ENCODE results near the gene ARHGEF19.
A peak's percentile ranks its signal among the peaks of the same experiment; 100 is the strongest.

Gene ARHGEF19

DNA sequence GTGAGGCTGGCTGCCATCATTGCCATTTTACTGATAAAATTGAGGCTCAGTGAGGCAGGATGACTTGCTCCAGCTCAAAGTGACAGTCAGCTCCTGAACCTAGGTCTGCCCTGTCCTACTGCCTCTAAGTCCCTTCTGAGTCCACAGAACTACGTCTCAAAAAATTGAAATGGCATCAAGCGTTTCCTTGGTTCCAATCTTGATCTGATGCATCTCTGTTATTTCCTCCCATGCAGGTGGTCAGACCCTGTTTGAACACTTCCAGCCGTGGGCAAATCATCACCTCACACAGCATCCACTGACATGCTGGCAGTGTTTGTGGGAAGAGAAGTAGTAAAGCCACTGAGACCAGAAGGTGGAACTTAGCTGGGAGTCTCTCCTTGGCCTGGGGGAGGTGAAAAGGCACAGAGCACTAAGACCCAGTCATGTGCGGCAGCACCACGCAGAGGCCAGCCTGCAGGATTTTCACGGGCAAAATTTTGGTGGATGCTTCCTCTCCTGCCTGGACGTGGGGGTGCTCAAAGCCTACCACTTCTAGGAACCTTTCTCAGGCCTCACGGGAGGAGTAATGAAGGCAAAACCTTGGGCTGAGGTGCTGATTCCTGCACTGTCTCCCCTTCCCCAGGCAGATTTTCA is 32.3 kb upstream of the ARHGEF19 start:
- Histone ChIP-seq H3K36me3 (ENCODE audit: control insufficient read depth, insufficient read depth, low read length) (no peaks in the 10 kb centered on the region), H3K27me3 (replicated peaks; ENCODE audit: control insufficient read depth, insufficient read depth, low read length, poor library complexity, severe bottlenecking) (no peaks in the 10 kb centered on the region), H3K4me1 (ENCODE audit: control insufficient read depth, insufficient read depth, low read length, poor library complexity, severe bottlenecking) (no peaks in the 10 kb centered on the region), H3K4me3 (ENCODE audit: insufficient read depth, low read depth, low read length, poor library complexity, severe bottlenecking) (no peak overlapping the region), H3K27ac (ENCODE audit: insufficient read depth, low read length, poor library complexity, severe bottlenecking) (no peak overlapping the region), H3K9me3 (ENCODE audit: control insufficient read depth, low read length) (no peaks in the 10 kb centered on the region)
- no peak for DNase-seq

DNA sequence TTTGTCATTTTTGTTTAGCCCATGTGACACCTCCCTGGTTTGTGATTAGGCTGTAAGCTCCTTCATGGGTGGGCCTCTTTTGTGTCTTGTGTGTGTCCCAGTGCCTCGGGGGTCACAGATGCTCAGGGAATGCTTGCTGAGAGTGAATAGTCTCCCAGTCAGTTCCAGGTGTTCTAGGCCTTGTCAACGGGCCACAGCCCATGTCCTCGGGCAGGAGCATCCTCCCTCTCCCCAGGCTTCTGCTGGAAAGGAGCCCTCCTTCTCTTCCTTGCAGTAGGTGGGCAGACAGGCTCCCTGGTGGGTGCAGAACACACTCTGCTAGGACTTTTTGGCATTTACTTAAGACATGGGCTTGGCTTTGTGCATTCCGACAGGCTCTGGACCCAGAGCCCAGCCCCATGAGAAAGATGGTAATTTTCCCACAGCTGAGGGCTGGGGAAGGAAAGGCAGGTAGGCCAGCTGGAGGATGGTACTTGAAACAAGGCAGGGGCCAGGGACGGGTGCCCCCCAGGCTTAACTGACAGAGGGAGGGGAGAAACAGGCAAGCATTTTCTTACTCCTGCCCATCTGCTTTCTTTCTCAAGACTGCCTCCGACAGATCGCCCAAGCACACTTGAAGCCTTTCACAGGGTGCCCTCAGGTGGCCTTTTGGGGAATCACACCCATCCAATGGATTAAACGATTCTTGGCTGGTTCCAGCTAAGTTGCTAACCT is 31.6 kb upstream of the ARHGEF19 start:
- no peaks in the 10 kb centered on the region for H3K9me3 ChIP-seq (ENCODE audit: control insufficient read depth, low read length)
- H3K27ac ChIP-seq (ENCODE audit: insufficient read depth, low read length, poor library complexity, severe bottlenecking) = no peak overlapping the region
- H3K4me3 ChIP-seq (ENCODE audit: insufficient read depth, low read depth, low read length, poor library complexity, severe bottlenecking) = no peak overlapping the region
- H3K36me3 ChIP-seq (ENCODE audit: control insufficient read depth, insufficient read depth, low read length) = no peaks in the 10 kb centered on the region
- peak; percentile 41 to 61 (median 50) for DNase-seq
- no peaks in the 10 kb centered on the region for H3K27me3 ChIP-seq (replicated peaks; ENCODE audit: control insufficient read depth, insufficient read depth, low read length, poor library complexity, severe bottlenecking)
- H3K4me1 ChIP-seq (ENCODE audit: control insufficient read depth, insufficient read depth, low read length, poor library complexity, severe bottlenecking) = no peaks in the 10 kb centered on the region

- H3K9me3 ChIP-seq (ENCODE audit: control insufficient read depth, low read length) = no peaks in the 10 kb centered on the region
- H3K4me1 ChIP-seq (ENCODE audit: control insufficient read depth, insufficient read depth, low read length, poor library complexity, severe bottlenecking) = no peaks in the 10 kb centered on the region
- H3K27me3 ChIP-seq (replicated peaks; ENCODE audit: control insufficient read depth, insufficient read depth, low read length, poor library complexity, severe bottlenecking) = no peaks in the 10 kb centered on the region
- H3K27ac ChIP-seq (ENCODE audit: insufficient read depth, low read length, poor library complexity, severe bottlenecking) = no peak overlapping the region
- H3K4me3 ChIP-seq (ENCODE audit: insufficient read depth, low read depth, low read length, poor library complexity, severe bottlenecking) = no peak overlapping the region
- no peaks in the 10 kb centered on the region for H3K36me3 ChIP-seq (ENCODE audit: control insufficient read depth, insufficient read depth, low read length)
- no peak for DNase-seq
These were observed 30.8 kb upstream of the ARHGEF19 start for GRCh38 chr1:16243215-16243610.

GRCh38 chr1:16242556-16243214 is 30.2 kb upstream of the ARHGEF19 start:
- Histone ChIP-seq H3K9me3 (ENCODE audit: control insufficient read depth, low read length) (no peaks in the 10 kb centered on the region), H3K27me3 (replicated peaks; ENCODE audit: control insufficient read depth, insufficient read depth, low read length, poor library complexity, severe bottlenecking) (no peaks in the 10 kb centered on the region), H3K4me1 (ENCODE audit: control insufficient read depth, insufficient read depth, low read length, poor library complexity, severe bottlenecking) (peaks cover 3% of the 10 kb centered on the region), H3K27ac (ENCODE audit: insufficient read depth, low read length, poor library complexity, severe bottlenecking) (no peak overlapping the region), H3K36me3 (ENCODE audit: control insufficient read depth, insufficient read depth, low read length) (no peaks in the 10 kb centered on the region), H3K4me3 (ENCODE audit: insufficient read depth, low read depth, low read length, poor library complexity, severe bottlenecking) (no peak overlapping the region)
- DNase-seq = no peak

- no peak for DNase-seq
- peaks cover 15% of the 10 kb centered on the region for H3K4me1 ChIP-seq (ENCODE audit: control insufficient read depth, insufficient read depth, low read length, poor library complexity, severe bottlenecking)
- no peaks in the 10 kb centered on the region for H3K36me3 ChIP-seq (ENCODE audit: control insufficient read depth, insufficient read depth, low read length)
- H3K27me3 ChIP-seq (replicated peaks; ENCODE audit: control insufficient read depth, insufficient read depth, low read length, poor library complexity, severe bottlenecking) = no peaks in the 10 kb centered on the region
- H3K9me3 ChIP-seq (ENCODE audit: control insufficient read depth, low read length) = no peaks in the 10 kb centered on the region
- no peak overlapping the region for H3K27ac ChIP-seq (ENCODE audit: insufficient read depth, low read length, poor library complexity, severe bottlenecking)
- no peak overlapping the region for H3K4me3 ChIP-seq (ENCODE audit: insufficient read depth, low read depth, low read length, poor library complexity, severe bottlenecking)
These were observed 28.8 kb upstream of the ARHGEF19 start for GRCh38 chr1:16241221-16241708.

DNA sequence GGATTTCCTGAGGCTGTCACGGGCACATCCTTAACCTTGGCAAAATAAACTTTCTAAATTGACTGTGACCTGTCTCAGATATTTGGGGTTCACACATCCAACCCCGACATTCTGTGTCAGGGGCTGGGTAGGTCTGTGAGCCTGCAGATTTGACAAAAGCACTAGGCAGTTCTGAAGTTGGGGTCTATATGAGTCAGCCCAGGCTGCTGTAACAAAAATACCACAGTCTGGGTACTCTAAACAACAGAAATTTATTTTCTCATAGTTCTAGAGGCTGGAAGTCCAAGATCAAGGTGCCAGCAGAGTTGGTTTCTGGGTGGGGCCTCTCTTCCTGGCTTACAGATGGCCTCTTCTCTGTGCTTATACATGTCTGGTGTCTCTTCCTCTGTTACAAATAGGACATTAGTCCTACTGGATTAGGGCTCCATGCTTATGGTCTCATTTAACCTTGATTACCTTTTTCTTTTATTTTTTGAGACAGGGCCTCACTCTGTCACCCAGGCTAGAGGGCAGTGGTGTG is 27.6 kb upstream of the ARHGEF19 start:
- H3K36me3 ChIP-seq (ENCODE audit: control insufficient read depth, insufficient read depth, low read length) = no peaks in the 10 kb centered on the region
- peaks cover 19% of the 10 kb centered on the region for H3K4me1 ChIP-seq (ENCODE audit: control insufficient read depth, insufficient read depth, low read length, poor library complexity, severe bottlenecking)
- H3K27ac ChIP-seq (ENCODE audit: insufficient read depth, low read length, poor library complexity, severe bottlenecking) = no peak overlapping the region
- H3K4me3 ChIP-seq (ENCODE audit: insufficient read depth, low read depth, low read length, poor library complexity, severe bottlenecking) = no peak overlapping the region
- no peaks in the 10 kb centered on the region for H3K27me3 ChIP-seq (replicated peaks; ENCODE audit: control insufficient read depth, insufficient read depth, low read length, poor library complexity, severe bottlenecking)
- no peak for DNase-seq
- H3K9me3 ChIP-seq (ENCODE audit: control insufficient read depth, low read length) = no peaks in the 10 kb centered on the region

DNA sequence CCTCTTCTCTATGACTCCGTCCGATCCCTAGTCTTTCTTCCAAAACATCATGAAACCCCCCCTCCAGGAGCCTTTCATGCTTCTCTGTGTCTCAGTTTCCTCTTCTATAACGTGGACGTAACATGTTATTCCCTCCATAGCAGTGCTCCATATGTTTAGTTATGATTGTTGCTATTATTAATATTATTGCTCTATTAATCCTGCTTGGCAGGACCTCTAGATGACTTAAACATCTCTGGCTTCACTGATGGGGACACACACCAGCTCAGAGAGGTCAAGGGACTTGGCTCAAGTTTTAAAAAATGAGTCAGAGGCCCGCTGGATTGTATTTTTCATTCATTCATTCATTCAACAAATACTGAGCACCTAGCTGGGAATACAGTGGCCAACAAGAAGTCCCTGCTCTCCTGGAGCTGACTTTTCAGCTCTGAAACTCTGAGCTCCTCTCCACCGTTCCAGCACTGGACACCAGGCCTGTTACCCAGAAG is 24.9 kb upstream of the ARHGEF19 start:
- Histone ChIP-seq H3K4me3 (ENCODE audit: insufficient read depth, low read depth, low read length, poor library complexity, severe bottlenecking) (peak overlapping the region; percentile 86), H3K27me3 (replicated peaks; ENCODE audit: control insufficient read depth, insufficient read depth, low read length, poor library complexity, severe bottlenecking) (no peaks in the 10 kb centered on the region), H3K36me3 (ENCODE audit: control insufficient read depth, insufficient read depth, low read length) (no peaks in the 10 kb centered on the region), H3K27ac (ENCODE audit: insufficient read depth, low read length, poor library complexity, severe bottlenecking) (peak overlapping the region; percentile 81), H3K4me1 (ENCODE audit: control insufficient read depth, insufficient read depth, low read length, poor library complexity, severe bottlenecking) (peaks cover 19% of the 10 kb centered on the region), H3K9me3 (ENCODE audit: control insufficient read depth, low read length) (no peaks in the 10 kb centered on the region)
- no peak for DNase-seq

- peak; percentile 88 to 94 (median 94) for DNase-seq
- Histone ChIP-seq H3K4me1 (ENCODE audit: control insufficient read depth, insufficient read depth, low read length, poor library complexity, severe bottlenecking) (peaks cover 19% of the 10 kb centered on the region), H3K27ac (ENCODE audit: insufficient read depth, low read length, poor library complexity, severe bottlenecking) (peak within 1 kb of the TSS; percentile 81)
These were observed 24.3 kb upstream of the ARHGEF19 start, which contains the start of gene CPLANE2 for GRCh38 chr1:16236511-16237342. CPLANE2 (minus strand) TSS chr1:16237183; CDS start chr1:16236742, 441 bp downstream.

DNA sequence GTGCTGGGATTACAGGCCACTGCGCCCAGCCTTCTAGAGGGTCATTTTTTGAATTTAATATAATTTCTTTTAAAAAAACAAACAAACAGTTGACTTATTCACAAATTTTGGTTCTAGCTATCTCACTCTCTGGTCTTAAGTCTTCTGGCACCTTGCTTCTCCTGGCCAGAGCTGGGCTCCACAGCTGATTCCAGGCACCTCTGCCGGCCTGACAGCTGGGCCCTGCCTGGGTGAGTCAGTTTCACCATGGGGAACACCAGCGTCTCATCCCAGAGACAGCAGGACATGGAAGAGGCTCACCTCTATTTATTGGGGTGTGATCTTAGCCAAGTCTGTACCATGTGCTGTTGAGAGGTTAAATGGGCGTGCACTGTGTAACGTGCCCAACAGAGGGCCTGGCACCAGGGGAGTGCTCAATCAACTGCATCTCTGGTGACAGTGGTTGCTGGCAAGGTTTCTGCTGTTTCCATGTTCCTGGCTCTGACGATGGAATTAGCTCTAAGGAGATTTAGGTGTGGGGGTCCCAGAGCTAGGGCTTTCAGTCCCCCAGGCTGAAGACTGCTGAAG is 23.6 kb upstream of the ARHGEF19 start:
- Histone ChIP-seq H3K27ac (ENCODE audit: insufficient read depth, low read length, poor library complexity, severe bottlenecking) (peak overlapping the region; percentile 81), H3K9me3 (ENCODE audit: control insufficient read depth, low read length) (no peaks in the 10 kb centered on the region), H3K27me3 (replicated peaks; ENCODE audit: control insufficient read depth, insufficient read depth, low read length, poor library complexity, severe bottlenecking) (no peaks in the 10 kb centered on the region), H3K4me3 (ENCODE audit: insufficient read depth, low read depth, low read length, poor library complexity, severe bottlenecking) (peak overlapping the region; percentile 86), H3K36me3 (ENCODE audit: control insufficient read depth, insufficient read depth, low read length) (no peaks in the 10 kb centered on the region), H3K4me1 (ENCODE audit: control insufficient read depth, insufficient read depth, low read length, poor library complexity, severe bottlenecking) (peaks cover 19% of the 10 kb centered on the region)
- DNase-seq = peak; percentile 19 to 37 (median 34)

More at GRCh38 chr1:16236511-16237342, 24.3 kb upstream of the ARHGEF19 start, which contains the start of gene CPLANE2:
- H3K4me3 ChIP-seq (ENCODE audit: insufficient read depth, low read depth, low read length, poor library complexity, severe bottlenecking) = peak within 1 kb of the TSS; percentile 86
- no peaks in the 10 kb centered on the region for H3K27me3 ChIP-seq (replicated peaks; ENCODE audit: control insufficient read depth, insufficient read depth, low read length, poor library complexity, severe bottlenecking)
- H3K36me3 ChIP-seq (ENCODE audit: control insufficient read depth, insufficient read depth, low read length) = no peaks in the 10 kb centered on the region
- H3K9me3 ChIP-seq (ENCODE audit: control insufficient read depth, low read length) = no peaks in the 10 kb centered on the region
